ENCODE measurements around the gene AMIGO3. TPM values are rescaled to one million over a fixed set of nuclear protein-coding genes. Genes with fewer than 3 reads are reported as not detected.

AMIGO3 gene
- total RNA-seq, 4 donors from 2014 or later, result 1.3 to 2.2 TPM; not detected in 2

GRCh38 chr3:49674497-49674983 is 44.9 kb downstream of the AMIGO3 start:
- Histone ChIP-seq H3K9me3 (no peaks in the 10 kb centered on the region), H3K27ac (peak overlapping the region; percentile 83 to 97 (median 97)), H3K4me3 (peak overlapping the region; percentile 66 to 93 (median 85)), H3K36me3 (peaks cover 12 to 41% (median 27%) of the 10 kb centered on the region in 3 donors), H3K4me1 (peaks cover 14 to 29% (median 19%) of the 10 kb centered on the region in 3 donors), H3K27me3 (no peaks in the 10 kb centered on the region)
- DNase-seq, result no peak
- intact Hi-C loops (cut with DNase I), result loop anchor here (5.0 kb wide), 1 partner anchor 137 kb away; no protein-coding TSS in a partner anchor
- WGBS, 2 donors, result 0 to 3% methylated on average over 1 to 8 of the region's 34 CpGs
- peak in 3 of 6 experiments; percentile 2 to 22 (median 4) for TF ChIP-seq CTCF (IDR thresholded peaks at IDR 0.05)
- TF ChIP-seq POLR2A (IDR thresholded peaks at IDR 0.05), result no peak

- H3K27ac ChIP-seq, result peak within 1 kb of the TSS; percentile 83 to 97 (median 97)
- peaks cover 6 to 35% (median 23%) of the 10 kb centered on the region in 3 donors for H3K36me3 ChIP-seq
- peak within 1 kb of the TSS; percentile 66 to 93 (median 85) for H3K4me3 ChIP-seq
- no peak for DNase-seq
- H3K9me3 ChIP-seq, result no peaks in the 10 kb centered on the region
- WGBS, 2 donors, result 1% methylated on average over 28 of the region's 71 CpGs; no CpG with 5 or more reads in 1 of the 2 donors
- peaks cover 14 to 36% (median 19%) of the 10 kb centered on the region in 3 donors for H3K4me1 ChIP-seq
- TF ChIP-seq POLR2A (IDR thresholded peaks at IDR 0.05) (peak in 3 of 4 donors; percentile 67 to 79 (median 69)), CTCF (IDR thresholded peaks at IDR 0.05) (peak in 1 of 6 experiments; percentile 14)
- no peaks in the 10 kb centered on the region for H3K27me3 ChIP-seq
- intact Hi-C loops (cut with DNase I), result loop anchor here (5.0 kb wide), 1 partner anchor 137 kb away; no protein-coding TSS in a partner anchor
Measured at GRCh38 chr3:49673715-49674496, 45.6 kb downstream of the AMIGO3 start, which contains the start of gene APEH. Gene APEH (plus strand): TSS chr3:49674351. CDS start chr3:49674402, 51 bp downstream.

GRCh38 chr3:49673121-49673714 is 46.3 kb downstream of the AMIGO3 start:
- DNase-seq, result no peak
- H3K4me1 ChIP-seq, result peaks cover 18 to 43% (median 19%) of the 10 kb centered on the region in 3 donors
- TF ChIP-seq CTCF (IDR thresholded peaks at IDR 0.05) (no peak), POLR2A (IDR thresholded peaks at IDR 0.05) (no peak)
- intact Hi-C loops (cut with DNase I), result loop anchor here (5.0 kb wide), 1 partner anchor 136 kb away; no protein-coding TSS in a partner anchor
- peak overlapping the region; percentile 83 to 97 (median 97) for H3K27ac ChIP-seq
- H3K4me3 ChIP-seq, result peak overlapping the region; percentile 66 to 93 (median 85)
- 7 to 28% methylated on average over 5 to 14 of the region's 17 CpGs for WGBS, 2 donors
- peaks cover 0 to 4% (median 0%) of the 10 kb centered on the region in 4 donors for H3K27me3 ChIP-seq
- H3K9me3 ChIP-seq, result no peaks in the 10 kb centered on the region
- H3K36me3 ChIP-seq, result peaks cover 0 to 28% (median 18%) of the 10 kb centered on the region in 3 donors

GRCh38 chr3:49671291-49672288 is 47.9 kb downstream of the AMIGO3 start:
- peaks cover 0 to 16% (median 0%) of the 10 kb centered on the region in 4 donors for H3K27me3 ChIP-seq
- intact Hi-C loops (cut with DNase I), result loop anchor here (5.0 kb wide), 1 partner anchor 134 kb away; no protein-coding TSS in a partner anchor
- H3K36me3 ChIP-seq, result peaks cover 0 to 12% (median 7%) of the 10 kb centered on the region in 3 donors
- H3K4me1 ChIP-seq, result peaks cover 18 to 43% (median 19%) of the 10 kb centered on the region in 3 donors
- TF ChIP-seq CTCF (IDR thresholded peaks at IDR 0.05), result peak; percentile 54 to 92 (median 86)
- TF ChIP-seq POLR2A (IDR thresholded peaks at IDR 0.05), result no peak
- no peaks in the 10 kb centered on the region for H3K9me3 ChIP-seq
- no peak overlapping the region for H3K27ac ChIP-seq
- 36% methylated on average over 9 to 11 of the region's 11 CpGs for WGBS, 2 donors
- H3K4me3 ChIP-seq, result no peak overlapping the region
- no peak for DNase-seq
